HEK293 (cell line): ENCODE measurements around the gene MOG.

Experiments
- GLIS1 ChIP-seq: fragments of 450-650 bp; formaldehyde crosslinking; IDR thresholded peaks from 2 replicates; pipeline ENCODE4 v1.5.1; 2016; ENCODE audit warnings: missing biosample characterization, missing genetic modification characterization
- KLF16 ChIP-seq: fragments of 450-650 bp; formaldehyde crosslinking; IDR thresholded peaks from 2 replicates; pipeline ENCODE4 v1.5.1; 2017; ENCODE audit warnings: missing biosample characterization, missing genetic modification characterization
- KLF7 ChIP-seq: fragments of 450-650 bp; formaldehyde crosslinking; IDR thresholded peaks from 2 replicates; pipeline ENCODE4 v1.5.1; 2016; ENCODE audit warnings: missing biosample characterization, missing genetic modification characterization, borderline replicate concordance
- PRDM1 ChIP-seq: fragments of 450-650 bp; formaldehyde crosslinking; IDR thresholded peaks from 2 replicates; pipeline ENCODE4; 2016; ENCODE audit warnings: missing biosample characterization, missing genetic modification characterization
- SCRT2 ChIP-seq: fragments of 450-650 bp; formaldehyde crosslinking; IDR thresholded peaks from 2 replicates; pipeline ENCODE4 v1.5.1; 2016; ENCODE audit warnings: missing biosample characterization, missing genetic modification characterization
- ZBTB48 ChIP-seq: fragments of 450-650 bp; formaldehyde crosslinking; IDR thresholded peaks from 2 replicates; pipeline ENCODE4 v1.5.1; 2016; ENCODE audit warnings: missing biosample characterization, missing genetic modification characterization
- ZFP69B ChIP-seq: fragments of 450-650 bp; formaldehyde crosslinking; IDR thresholded peaks from 2 replicates; pipeline ENCODE4 v1.5.1; 2016; ENCODE audit warnings: missing biosample characterization, missing genetic modification characterization
- ZNF155 ChIP-seq: fragments of 450-650 bp; formaldehyde crosslinking; IDR thresholded peaks from 2 replicates; pipeline ENCODE4 v1.5.1; 2016; ENCODE audit warnings: missing biosample characterization, missing genetic modification characterization
- ZNF2 ChIP-seq: fragments of 450-650 bp; formaldehyde crosslinking; IDR thresholded peaks from 2 replicates; pipeline ENCODE4 v1.5.1; 2016; ENCODE audit warnings: missing biosample characterization, missing genetic modification characterization
- ZNF211 ChIP-seq: fragments of 450-650 bp; formaldehyde crosslinking; IDR thresholded peaks from 2 replicates; pipeline ENCODE4 v1.5.1; 2016; ENCODE audit warnings: low read depth, missing biosample characterization, missing genetic modification characterization
- ZNF274 ChIP-seq, 2 experiments: fragments of 200-500 bp in 1 of 2; fragments of 450-650 bp in 1 of 2; sonication (Bioruptor generic) in 1 of 2; formaldehyde crosslinking in 1 of 2; IDR thresholded peaks; 2 replicates each; pipeline versions ENCODE4 v1.5.1 to v1.6.1; 2014 to 2016; ENCODE audit warnings: borderline replicate concordance in 1 of 2, inconsistent platforms in 1 of 2, low read length in 1 of 2, missing biosample characterization in 1 of 2, missing genetic modification characterization in 1 of 2
- ZNF292 ChIP-seq: fragments of 450-650 bp; formaldehyde crosslinking; IDR thresholded peaks from 2 replicates; pipeline ENCODE4 v1.5.1; 2016; ENCODE audit warnings: low read depth, missing biosample characterization, missing genetic modification characterization, borderline replicate concordance
- ZNF350 ChIP-seq: fragments of 450-650 bp; formaldehyde crosslinking; IDR thresholded peaks from 2 replicates; pipeline ENCODE4 v1.5.0; 2017; ENCODE audit warnings: missing biosample characterization, mild to moderate bottlenecking, missing genetic modification characterization
- ZNF501 ChIP-seq: fragments of 450-650 bp; formaldehyde crosslinking; IDR thresholded peaks from 2 replicates; pipeline ENCODE4 v1.5.1; 2016; ENCODE audit warnings: missing biosample characterization, missing genetic modification characterization
- ZNF529 ChIP-seq: fragments of 450-650 bp; formaldehyde crosslinking; IDR thresholded peaks from 2 replicates; pipeline ENCODE4 v1.5.1; 2017; ENCODE audit warnings: missing genetic modification characterization, missing biosample characterization; ENCODE audit not compliant: insufficient replicate concordance
- ZNF585B ChIP-seq: fragments of 450-650 bp; formaldehyde crosslinking; IDR thresholded peaks from 2 replicates; pipeline ENCODE4 v1.5.1; 2016; ENCODE audit warnings: missing biosample characterization, missing genetic modification characterization
- ZNF626 ChIP-seq: fragments of 450-650 bp; sonication (Bioruptor Pico); formaldehyde crosslinking; IDR thresholded peaks from 2 replicates; pipeline ENCODE4 v1.5.1; 2018; ENCODE audit warnings: missing biosample characterization, missing genetic modification characterization, inconsistent platforms
- ZNF654 ChIP-seq: fragments of 450-650 bp; formaldehyde crosslinking; IDR thresholded peaks from 2 replicates; pipeline ENCODE4 v1.5.1; 2016; ENCODE audit warnings: low read depth, missing biosample characterization, missing genetic modification characterization
- ZNF660 ChIP-seq: fragments of 450-650 bp; IDR thresholded peaks from 2 replicates; pipeline ENCODE4 v1.5.1; 2018; ENCODE audit warnings: missing biosample characterization, mild to moderate bottlenecking, missing genetic modification characterization
- ZNF768 ChIP-seq: fragments of 450-650 bp; formaldehyde crosslinking; IDR thresholded peaks from 2 replicates; pipeline ENCODE4 v1.5.1; 2018; ENCODE audit warnings: missing biosample characterization, mild to moderate bottlenecking, missing genetic modification characterization
- ZSCAN23 ChIP-seq: fragments of 450-650 bp; formaldehyde crosslinking; IDR thresholded peaks from 2 replicates; pipeline ENCODE4 v1.5.1; 2016; ENCODE audit warnings: missing biosample characterization, missing genetic modification characterization
- ZXDB ChIP-seq: fragments of 450-650 bp; formaldehyde crosslinking; IDR thresholded peaks from 2 replicates; pipeline ENCODE4 v1.5.1; 2016; ENCODE audit warnings: missing biosample characterization, missing genetic modification characterization
- TF ChIP-seq, protein P1 (sequence below): fragments of 450-650 bp; formaldehyde crosslinking; IDR thresholded peaks from 2 replicates; pipeline ENCODE4 v1.5.1; 2016; ENCODE audit warnings: missing biosample characterization, missing genetic modification characterization
- TF ChIP-seq, protein P2 (sequence below): fragments of 450-650 bp; formaldehyde crosslinking; IDR thresholded peaks from 2 replicates; pipeline ENCODE4 v1.5.1; 2016; ENCODE audit warnings: missing biosample characterization, missing genetic modification characterization
- TF ChIP-seq, protein P3 (sequence below): fragments of 450-650 bp; formaldehyde crosslinking; IDR thresholded peaks from 2 replicates; pipeline ENCODE4 v1.5.1; 2016; ENCODE audit warnings: missing biosample characterization, missing genetic modification characterization
- TF ChIP-seq, protein P4 (sequence below): fragments of 450-650 bp; formaldehyde crosslinking; IDR thresholded peaks from 2 replicates; pipeline ENCODE4 v1.5.1; 2016; ENCODE audit warnings: missing biosample characterization, missing genetic modification characterization
- TF ChIP-seq, protein P5 (sequence below): fragments of 450-650 bp; formaldehyde crosslinking; IDR thresholded peaks from 2 replicates; pipeline ENCODE4 v1.5.1; 2016; ENCODE audit warnings: missing biosample characterization, missing genetic modification characterization

The MOG gene

DNA sequence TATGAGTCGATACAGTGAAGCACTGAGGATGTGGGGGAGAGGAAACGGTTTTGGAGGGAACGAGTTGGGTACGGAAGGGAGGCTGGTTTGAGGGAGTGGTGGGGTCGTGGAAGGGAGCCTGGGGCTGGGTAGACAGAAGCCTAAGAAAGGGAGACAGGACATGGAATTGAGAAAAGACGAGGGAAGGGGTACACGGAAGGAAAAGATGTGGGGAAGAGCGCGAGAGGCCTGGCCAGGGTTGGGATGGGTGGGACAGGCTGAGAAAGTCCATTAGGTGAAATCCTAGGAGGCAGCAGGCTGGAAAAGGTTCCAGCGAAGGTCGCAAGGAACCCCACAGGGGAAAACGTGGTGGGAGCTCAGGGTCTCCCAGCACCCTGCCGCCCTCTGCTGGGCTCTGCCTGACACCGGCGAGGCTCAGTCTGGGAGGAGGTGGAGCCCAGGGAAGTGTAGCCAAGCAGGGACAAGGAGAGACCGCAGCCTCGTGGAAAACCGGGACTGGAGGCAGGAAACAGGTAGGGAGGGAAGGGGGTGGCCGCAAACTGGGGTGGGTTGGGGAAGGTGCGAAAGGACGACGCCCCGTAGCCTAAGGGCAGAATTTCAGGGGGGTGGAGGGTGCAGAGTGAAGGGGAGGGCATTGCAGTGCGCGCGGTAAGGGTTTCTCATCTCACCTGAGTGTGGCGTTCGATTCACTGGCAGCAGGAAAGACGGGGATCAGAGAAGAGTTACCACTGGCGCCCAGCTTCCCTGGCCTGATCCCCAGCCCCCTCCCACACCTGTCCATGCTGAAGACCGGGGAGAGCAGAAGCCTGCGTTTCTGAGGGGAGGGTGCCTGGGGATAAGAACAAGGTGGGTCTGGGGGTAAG, 28.2 kb upstream of the MOG start (continued):
- TF ChIP-seq PRDM1 (tag by site-specific recombination) (peak; percentile 82), ZNF292 (tag by site-specific recombination) (no peak), ZNF654 (tag by site-specific recombination) (peak; percentile 63), ZNF501 (tag by site-specific recombination) (peak; percentile 66; the same call in 1 of the 2 replicates), ZNF660 (tag by site-specific recombination) (peak; percentile 76), ZNF2 (tag by site-specific recombination) (peak; percentile 83), ZFP69B (tag by site-specific recombination) (peak; percentile 46; the same call in 1 of the 2 replicates), ZNF768 (no peak), SCRT2 (tag by site-specific recombination) (peak; percentile 84), ZNF626 (no peak), ZNF585B (no peak), KLF16 (tag by site-specific recombination) (no peak), ZBTB48 (peak; percentile 75), ZNF211 (no peak), ZNF274 (IDR thresholded peaks at IDR 0.05; ENCODE audit: low read length) (no peak), ZNF274 (tag by site-specific recombination; IDR thresholded peaks at IDR 0.05; ENCODE audit: borderline replicate concordance) (no peak), ZNF529 (tag by site-specific recombination) (no peak), GLIS1 (peak; percentile 29; the same call in 1 of the 2 replicates), ZNF350 (tag by site-specific recombination) (no peak), ZXDB (tag by site-specific recombination) (peak; percentile 53; the same call in 1 of the 2 replicates), KLF7 (tag by site-specific recombination) (peak; percentile 71), ZNF155 (no peak), ZSCAN23 (tag by site-specific recombination) (peak; percentile 65; the same call in 1 of the 2 replicates)
- TF ChIP-seq, protein P1, sequence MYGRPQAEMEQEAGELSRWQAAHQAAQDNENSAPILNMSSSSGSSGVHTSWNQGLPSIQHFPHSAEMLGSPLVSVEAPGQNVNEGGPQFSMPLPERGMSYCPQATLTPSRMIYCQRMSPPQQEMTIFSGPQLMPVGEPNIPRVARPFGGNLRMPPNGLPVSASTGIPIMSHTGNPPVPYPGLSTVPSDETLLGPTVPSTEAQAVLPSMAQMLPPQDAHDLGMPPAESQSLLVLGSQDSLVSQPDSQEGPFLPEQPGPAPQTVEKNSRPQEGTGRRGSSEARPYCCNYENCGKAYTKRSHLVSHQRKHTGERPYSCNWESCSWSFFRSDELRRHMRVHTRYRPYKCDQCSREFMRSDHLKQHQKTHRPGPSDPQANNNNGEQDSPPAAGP (tag by site-specific recombination) = peak; percentile 75; the same call in 1 of the 2 replicates
- TF ChIP-seq, protein P2, sequence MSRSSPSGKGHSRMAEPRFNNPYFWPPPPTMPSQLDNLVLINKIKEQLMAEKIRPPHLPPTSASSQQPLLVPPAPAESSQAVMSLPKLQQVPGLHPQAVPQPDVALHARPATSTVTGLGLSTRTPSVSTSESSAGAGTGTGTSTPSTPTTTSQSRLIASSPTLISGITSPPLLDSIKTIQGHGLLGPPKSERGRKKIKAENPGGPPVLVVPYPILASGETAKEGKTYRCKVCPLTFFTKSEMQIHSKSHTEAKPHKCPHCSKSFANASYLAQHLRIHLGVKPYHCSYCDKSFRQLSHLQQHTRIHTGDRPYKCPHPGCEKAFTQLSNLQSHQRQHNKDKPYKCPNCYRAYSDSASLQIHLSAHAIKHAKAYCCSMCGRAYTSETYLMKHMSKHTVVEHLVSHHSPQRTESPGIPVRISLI (tag by site-specific recombination) = no peak
- TF ChIP-seq, protein P3, sequence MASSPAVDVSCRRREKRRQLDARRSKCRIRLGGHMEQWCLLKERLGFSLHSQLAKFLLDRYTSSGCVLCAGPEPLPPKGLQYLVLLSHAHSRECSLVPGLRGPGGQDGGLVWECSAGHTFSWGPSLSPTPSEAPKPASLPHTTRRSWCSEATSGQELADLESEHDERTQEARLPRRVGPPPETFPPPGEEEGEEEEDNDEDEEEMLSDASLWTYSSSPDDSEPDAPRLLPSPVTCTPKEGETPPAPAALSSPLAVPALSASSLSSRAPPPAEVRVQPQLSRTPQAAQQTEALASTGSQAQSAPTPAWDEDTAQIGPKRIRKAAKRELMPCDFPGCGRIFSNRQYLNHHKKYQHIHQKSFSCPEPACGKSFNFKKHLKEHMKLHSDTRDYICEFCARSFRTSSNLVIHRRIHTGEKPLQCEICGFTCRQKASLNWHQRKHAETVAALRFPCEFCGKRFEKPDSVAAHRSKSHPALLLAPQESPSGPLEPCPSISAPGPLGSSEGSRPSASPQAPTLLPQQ (tag by site-specific recombination) = peak; percentile 74
- TF ChIP-seq, protein P4, sequence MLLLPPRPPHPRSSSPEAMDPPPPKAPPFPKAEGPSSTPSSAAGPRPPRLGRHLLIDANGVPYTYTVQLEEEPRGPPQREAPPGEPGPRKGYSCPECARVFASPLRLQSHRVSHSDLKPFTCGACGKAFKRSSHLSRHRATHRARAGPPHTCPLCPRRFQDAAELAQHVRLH (tag by site-specific recombination) = peak; percentile 51; the same call in 1 of the 2 replicates
- TF ChIP-seq, protein P5, sequence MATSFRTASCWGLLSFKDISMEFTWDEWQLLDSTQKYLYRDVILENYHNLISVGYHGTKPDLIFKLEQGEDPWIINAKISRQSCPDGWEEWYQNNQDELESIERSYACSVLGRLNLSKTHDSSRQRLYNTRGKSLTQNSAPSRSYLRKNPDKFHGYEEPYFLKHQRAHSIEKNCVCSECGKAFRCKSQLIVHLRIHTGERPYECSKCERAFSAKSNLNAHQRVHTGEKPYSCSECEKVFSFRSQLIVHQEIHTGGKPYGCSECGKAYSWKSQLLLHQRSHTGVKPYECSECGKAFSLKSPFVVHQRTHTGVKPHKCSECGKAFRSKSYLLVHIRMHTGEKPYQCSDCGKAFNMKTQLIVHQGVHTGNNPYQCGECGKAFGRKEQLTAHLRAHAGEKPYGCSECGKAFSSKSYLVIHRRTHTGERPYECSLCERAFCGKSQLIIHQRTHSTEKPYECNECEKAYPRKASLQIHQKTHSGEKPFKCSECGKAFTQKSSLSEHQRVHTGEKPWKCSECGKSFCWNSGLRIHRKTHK (tag by site-specific recombination) = no peak
